Parathyroid adenoma (tissue), 2 donors: ENCODE data around the gene SPINT2.

Source experiments
- H2AFZ ChIP-seq: fragments of 300-600 bp; sonication (generic); one replicate; pipeline ENCODE4 v1.7.0; 2017; ENCODE audit warnings: antibody characterized with exemption, mild to moderate bottlenecking
- H3K27ac ChIP-seq: fragments of 300-600 bp; sonication (generic); one replicate; pipeline ENCODE4 v1.7.0; 2017
- H3K27me3 ChIP-seq: fragments of 300-600 bp; sonication (generic); one replicate; pipeline ENCODE4 v1.7.0; 2017; ENCODE audit warnings: low read length; ENCODE audit not compliant: control insufficient read depth, insufficient read depth
- H3K36me3 ChIP-seq: fragments of 300-600 bp; sonication (generic); one replicate; pipeline ENCODE4 v1.7.0; 2017; ENCODE audit warnings: low read length; ENCODE audit not compliant: control insufficient read depth, insufficient read depth
- H3K4me1 ChIP-seq: fragments of 300-600 bp; sonication (generic); one replicate; pipeline ENCODE4 v1.7.0; 2017; ENCODE audit warnings: control low read depth
- H3K4me2 ChIP-seq: fragments of 300-600 bp; sonication (generic); one replicate; pipeline ENCODE4 v1.7.0; 2017; ENCODE audit warnings: low read length
- H3K4me3 ChIP-seq: fragments of 300-600 bp; sonication (generic); one replicate; pipeline ENCODE4 v1.7.0; 2017; ENCODE audit warnings: low read depth, low read length
- H3K79me2 ChIP-seq: fragments of 300-600 bp; sonication (generic); one replicate; pipeline ENCODE4 v1.7.0; 2017; ENCODE audit warnings: control low read depth
- H3K9ac ChIP-seq: fragments of 300-600 bp; sonication (generic); one replicate; pipeline ENCODE4 v1.7.0; 2017; ENCODE audit warnings: mild to moderate bottlenecking
- H3K9me3 ChIP-seq: fragments of 300-600 bp; sonication (generic); one replicate; pipeline ENCODE4 v1.7.0; 2017; ENCODE audit warnings: low read length; ENCODE audit not compliant: control insufficient read depth
- TF ChIP-seq, protein P1 (sequence below): fragments of 300-600 bp; sonication (generic); IDR thresholded peaks from one replicate; pipeline ENCODE4 v1.7.0; 2017; ENCODE audit warnings: antibody characterized with exemption, mild to moderate bottlenecking
- donor health status: primary hyperparathyroidism.

Gene SPINT2

DNA sequence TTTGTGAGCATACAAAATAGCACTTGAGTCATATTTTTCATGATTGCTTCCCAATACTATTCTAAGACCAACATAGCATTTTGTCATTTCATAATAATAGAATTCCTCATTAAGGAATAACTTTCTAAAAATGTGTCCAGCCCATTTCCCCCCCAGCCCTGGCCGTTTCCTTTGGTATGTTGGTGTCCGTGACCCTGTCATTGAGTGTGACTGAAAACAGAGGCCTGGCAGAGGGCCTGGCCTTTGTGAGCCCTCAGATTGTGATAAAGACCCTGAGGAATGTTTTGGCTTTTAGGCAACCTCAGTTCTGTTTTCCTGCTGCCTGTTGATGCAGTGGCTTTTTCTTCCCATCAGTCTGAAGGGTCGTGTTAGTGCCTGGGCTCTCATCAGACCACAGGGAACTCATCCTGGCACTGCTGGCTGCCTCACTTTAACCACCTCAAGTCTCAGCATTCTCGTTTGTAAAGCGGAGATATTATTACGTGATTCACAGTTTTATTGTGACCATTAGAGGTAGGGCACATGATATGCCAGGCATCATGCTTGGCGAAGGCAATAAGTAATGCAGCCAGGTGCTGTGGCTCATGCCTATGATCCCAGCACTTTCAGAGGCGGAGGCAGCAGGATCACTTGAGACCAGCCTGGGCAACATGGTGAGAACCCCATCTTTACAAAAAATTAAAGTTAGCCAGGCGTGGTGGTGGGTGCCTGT is 13.8 kb downstream of the SPINT2 start:
- peaks cover 54% of the 10 kb centered on the region for H3K4me1 ChIP-seq
- H3K79me2 ChIP-seq: peaks cover 31% of the 10 kb centered on the region
- H3K4me3 ChIP-seq: peak overlapping the region; percentile 41
- H3K4me2 ChIP-seq: peak overlapping the region; percentile 60
- H3K9me3 ChIP-seq: no peaks in the 10 kb centered on the region
- no peaks in the 10 kb centered on the region for H3K36me3 ChIP-seq
- TF ChIP-seq, protein P1, sequence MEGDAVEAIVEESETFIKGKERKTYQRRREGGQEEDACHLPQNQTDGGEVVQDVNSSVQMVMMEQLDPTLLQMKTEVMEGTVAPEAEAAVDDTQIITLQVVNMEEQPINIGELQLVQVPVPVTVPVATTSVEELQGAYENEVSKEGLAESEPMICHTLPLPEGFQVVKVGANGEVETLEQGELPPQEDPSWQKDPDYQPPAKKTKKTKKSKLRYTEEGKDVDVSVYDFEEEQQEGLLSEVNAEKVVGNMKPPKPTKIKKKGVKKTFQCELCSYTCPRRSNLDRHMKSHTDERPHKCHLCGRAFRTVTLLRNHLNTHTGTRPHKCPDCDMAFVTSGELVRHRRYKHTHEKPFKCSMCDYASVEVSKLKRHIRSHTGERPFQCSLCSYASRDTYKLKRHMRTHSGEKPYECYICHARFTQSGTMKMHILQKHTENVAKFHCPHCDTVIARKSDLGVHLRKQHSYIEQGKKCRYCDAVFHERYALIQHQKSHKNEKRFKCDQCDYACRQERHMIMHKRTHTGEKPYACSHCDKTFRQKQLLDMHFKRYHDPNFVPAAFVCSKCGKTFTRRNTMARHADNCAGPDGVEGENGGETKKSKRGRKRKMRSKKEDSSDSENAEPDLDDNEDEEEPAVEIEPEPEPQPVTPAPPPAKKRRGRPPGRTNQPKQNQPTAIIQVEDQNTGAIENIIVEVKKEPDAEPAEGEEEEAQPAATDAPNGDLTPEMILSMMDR: no peak
- peak overlapping the region; percentile 82 for H3K27ac ChIP-seq
- no peaks in the 10 kb centered on the region for H3K27me3 ChIP-seq
- H2AFZ ChIP-seq: no peak overlapping the region
- no peak overlapping the region for H3K9ac ChIP-seq

DNA sequence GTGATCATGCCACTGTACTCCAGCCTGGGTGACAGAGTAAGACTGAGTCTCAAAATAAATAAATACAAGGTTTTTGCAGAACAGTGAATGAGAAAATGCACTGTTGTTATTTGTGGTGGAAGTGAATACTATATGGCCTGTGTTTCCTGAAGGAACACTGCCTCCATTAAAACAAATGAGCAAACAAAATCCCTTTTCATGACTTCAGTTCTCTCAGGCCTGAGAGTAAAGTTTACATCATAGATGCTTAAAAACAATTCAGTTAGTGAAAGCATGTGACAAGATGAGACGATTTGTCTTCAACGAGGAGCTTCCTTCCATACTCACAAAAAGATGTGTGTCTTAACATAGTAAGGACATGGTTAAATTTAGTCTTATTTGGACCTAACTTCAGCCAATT is 14.4 kb downstream of the SPINT2 start:
- TF ChIP-seq, protein P1: no peak
- H2AFZ ChIP-seq: no peak overlapping the region
- H3K9ac ChIP-seq: no peak overlapping the region
- H3K4me1 ChIP-seq: peaks cover 53% of the 10 kb centered on the region
- peaks cover 35% of the 10 kb centered on the region for H3K79me2 ChIP-seq
- H3K27ac ChIP-seq: peak overlapping the region; percentile 82
- H3K36me3 ChIP-seq: no peaks in the 10 kb centered on the region
- no peak overlapping the region for H3K4me2 ChIP-seq
- H3K9me3 ChIP-seq: no peaks in the 10 kb centered on the region
- H3K4me3 ChIP-seq: no peak overlapping the region
- no peaks in the 10 kb centered on the region for H3K27me3 ChIP-seq

DNA sequence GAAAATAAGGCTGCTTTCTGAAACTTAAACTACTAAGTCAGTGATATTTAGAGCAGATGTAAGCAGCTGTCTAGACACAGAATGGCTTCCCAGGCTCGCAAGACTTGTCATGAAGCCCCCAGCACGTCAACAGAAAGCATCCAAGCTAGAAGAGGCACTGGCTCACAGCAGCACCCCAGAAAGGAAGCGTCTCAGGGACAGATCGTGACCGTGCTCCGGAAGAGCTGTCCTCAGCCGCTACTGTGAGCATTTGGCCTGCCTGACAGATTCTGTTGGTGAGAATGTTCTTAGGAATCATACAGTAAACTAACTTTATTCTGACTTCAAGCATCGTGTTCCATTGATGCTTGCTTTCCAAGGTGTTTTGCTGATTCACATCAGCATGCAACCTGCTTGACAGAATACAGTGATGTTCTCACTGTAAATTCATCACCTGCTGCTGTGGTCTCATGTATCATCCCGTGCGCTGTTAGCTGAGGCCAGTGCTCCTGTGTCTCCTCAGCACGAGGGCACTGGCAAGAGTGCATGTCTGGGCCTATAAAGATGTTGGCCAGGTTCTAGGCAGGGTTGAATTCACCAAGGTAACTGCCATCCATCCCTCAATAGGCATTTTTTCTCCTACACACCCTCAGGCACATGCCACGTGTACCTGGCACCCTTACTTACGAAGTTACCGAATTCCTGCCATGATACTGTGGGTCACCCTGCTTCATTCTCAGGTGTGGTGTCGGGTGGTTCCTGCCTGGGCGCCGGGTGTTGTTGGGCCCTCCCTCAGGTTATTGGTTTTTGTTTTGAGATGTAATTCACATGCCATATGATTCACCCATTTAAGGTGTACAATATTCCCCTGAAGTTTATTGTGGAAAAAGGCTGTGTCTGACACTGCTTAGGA is 15.9 kb downstream of the SPINT2 start:
- Histone ChIP-seq H3K9ac (no peak overlapping the region), H2AFZ (no peak overlapping the region), H3K4me2 (no peak overlapping the region), H3K27ac (no peak overlapping the region), H3K36me3 (no peaks in the 10 kb centered on the region), H3K79me2 (peaks cover 48% of the 10 kb centered on the region), H3K27me3 (no peaks in the 10 kb centered on the region), H3K4me3 (no peak overlapping the region), H3K4me1 (peaks cover 40% of the 10 kb centered on the region), H3K9me3 (no peaks in the 10 kb centered on the region)
- TF ChIP-seq, protein P1: no peak

DNA sequence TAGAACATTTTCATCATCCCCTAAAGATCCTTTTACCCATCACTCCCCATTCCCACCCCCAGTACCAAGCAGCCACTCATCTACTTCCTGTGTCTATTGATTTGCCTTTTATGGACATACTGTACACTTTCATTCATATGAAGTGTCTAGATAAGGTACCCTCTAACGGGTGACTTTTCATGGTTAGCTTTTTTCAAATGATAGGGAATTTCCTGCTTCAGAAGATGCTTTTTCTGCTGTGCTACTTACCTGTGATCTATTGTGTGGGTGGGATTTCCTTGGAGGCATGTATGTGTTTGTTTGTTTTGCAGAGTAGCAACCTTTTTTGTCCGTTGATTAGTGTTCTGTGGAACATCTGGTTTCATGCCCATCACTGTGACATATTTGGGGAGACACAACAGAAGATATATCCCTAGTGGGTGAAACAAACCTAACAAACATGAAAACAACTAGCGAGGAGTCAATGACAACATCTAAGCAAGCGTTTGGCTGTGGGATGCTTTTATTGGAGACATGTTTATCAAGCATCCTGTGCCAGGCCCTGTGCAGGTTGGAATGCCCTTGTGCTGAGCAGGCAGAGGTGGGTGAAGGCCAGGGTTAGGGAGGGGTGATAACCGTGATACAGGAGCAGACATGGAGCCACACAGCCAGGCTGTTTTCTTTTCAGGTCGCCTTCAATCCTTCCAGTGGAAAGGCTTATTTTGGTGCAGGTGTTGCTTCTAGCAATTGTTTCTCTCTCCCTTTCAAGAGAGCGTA is 17.6 kb downstream of the SPINT2 start:
- no peak overlapping the region for H3K4me3 ChIP-seq
- H3K79me2 ChIP-seq: peaks cover 57% of the 10 kb centered on the region
- no peak overlapping the region for H3K4me2 ChIP-seq
- TF ChIP-seq, protein P1: no peak
- no peaks in the 10 kb centered on the region for H3K36me3 ChIP-seq
- H3K4me1 ChIP-seq: peaks cover 31% of the 10 kb centered on the region
- no peak overlapping the region for H3K27ac ChIP-seq
- H2AFZ ChIP-seq: no peak overlapping the region
- H3K27me3 ChIP-seq: no peaks in the 10 kb centered on the region
- no peaks in the 10 kb centered on the region for H3K9me3 ChIP-seq
- H3K9ac ChIP-seq: no peak overlapping the region
